Measurements from ENCODE around the gene PCBP3. TPM values are rescaled to one million over a fixed set of nuclear protein-coding genes. Genes with fewer than 3 reads are reported as not detected.
"Not testable (repeated sequence)": the region's sequence is repeated elsewhere in the genome, so short reads cannot be mapped to it uniquely, and the experiment has no call there.

PCBP3 gene
- total RNA-seq, 1 donor from 2014 or later = 2.5 TPM

GRCh38 chr21:45951676-45952075 lies 308.2 kb downstream of the PCBP3 start:
- TF ChIP-seq CTCF (IDR thresholded peaks at IDR 0.05; ENCODE audit: unreplicated experiment) = no peak
- H3K9me3 Mint-ChIP-seq (ENCODE audit: unreplicated experiment) = no peaks in the 10 kb centered on the region
- H3K27me3 Mint-ChIP-seq (ENCODE audit: unreplicated experiment) = peaks cover 11% of the 10 kb centered on the region
- no peaks in the 10 kb centered on the region for H3K36me3 Mint-ChIP-seq (ENCODE audit: low read depth, unreplicated experiment)
- DNase-seq (ENCODE audit: low spot score) = no peak
- H3K4me3 Mint-ChIP-seq (ENCODE audit: unreplicated experiment) = no peak overlapping the region
- no peaks in the 10 kb centered on the region for H3K4me1 Mint-ChIP-seq (ENCODE audit: unreplicated experiment)
- no peak overlapping the region for H3K27ac Mint-ChIP-seq (ENCODE audit: unreplicated experiment)

- not testable (repeated sequence) for H3K9me3 Mint-ChIP-seq (ENCODE audit: unreplicated experiment); H3K4me3 Mint-ChIP-seq (ENCODE audit: unreplicated experiment); H3K27ac Mint-ChIP-seq (ENCODE audit: unreplicated experiment); DNase-seq (ENCODE audit: low spot score); H3K4me1 Mint-ChIP-seq (ENCODE audit: unreplicated experiment); H3K36me3 Mint-ChIP-seq (ENCODE audit: low read depth, unreplicated experiment)
- H3K27me3 Mint-ChIP-seq (ENCODE audit: unreplicated experiment) = peaks cover 11% of the 10 kb centered on the region
These were observed 309.0 kb downstream of the PCBP3 start for GRCh38 chr21:45952527-45952926.

- no peak overlapping the region for H3K27ac Mint-ChIP-seq (ENCODE audit: unreplicated experiment)
- no peak for DNase-seq (ENCODE audit: low spot score)
These were observed 309.4 kb downstream of the PCBP3 start for GRCh38 chr21:45952974-45953373.

GRCh38 chr21:45954261-45954660 lies 310.7 kb downstream of the PCBP3 start:
- Mint-ChIP-seq H3K27ac (ENCODE audit: unreplicated experiment) (no peak overlapping the region), H3K4me3 (ENCODE audit: unreplicated experiment) (no peak overlapping the region), H3K27me3 (ENCODE audit: unreplicated experiment) (peaks cover 7% of the 10 kb centered on the region), H3K9me3 (ENCODE audit: unreplicated experiment) (no peaks in the 10 kb centered on the region), H3K4me1 (ENCODE audit: unreplicated experiment) (no peaks in the 10 kb centered on the region), H3K36me3 (ENCODE audit: low read depth, unreplicated experiment) (no peaks in the 10 kb centered on the region)
- no peak for TF ChIP-seq CTCF (IDR thresholded peaks at IDR 0.05; ENCODE audit: unreplicated experiment)
- DNase-seq (ENCODE audit: low spot score) = no peak

More at GRCh38 chr21:45952974-45953373, 309.4 kb downstream of the PCBP3 start:
- TF ChIP-seq CTCF (IDR thresholded peaks at IDR 0.05; ENCODE audit: unreplicated experiment) = no peak
- Mint-ChIP-seq H3K4me3 (ENCODE audit: unreplicated experiment) (no peak overlapping the region), H3K9me3 (ENCODE audit: unreplicated experiment) (no peaks in the 10 kb centered on the region), H3K4me1 (ENCODE audit: unreplicated experiment) (no peaks in the 10 kb centered on the region), H3K27me3 (ENCODE audit: unreplicated experiment) (peaks cover 11% of the 10 kb centered on the region), H3K36me3 (ENCODE audit: low read depth, unreplicated experiment) (no peaks in the 10 kb centered on the region)

GRCh38 chr21:45954921-45955320 lies 311.4 kb downstream of the PCBP3 start:
- Mint-ChIP-seq H3K4me1 (ENCODE audit: unreplicated experiment) (no peaks in the 10 kb centered on the region), H3K9me3 (ENCODE audit: unreplicated experiment) (no peaks in the 10 kb centered on the region), H3K27me3 (ENCODE audit: unreplicated experiment) (peaks cover 8% of the 10 kb centered on the region)

More at GRCh38 chr21:45954921-45955320, 311.4 kb downstream of the PCBP3 start:
- no peak for DNase-seq (ENCODE audit: low spot score)
- no peak overlapping the region for H3K4me3 Mint-ChIP-seq (ENCODE audit: unreplicated experiment)
- no peak overlapping the region for H3K27ac Mint-ChIP-seq (ENCODE audit: unreplicated experiment)
- TF ChIP-seq CTCF (IDR thresholded peaks at IDR 0.05; ENCODE audit: unreplicated experiment) = no peak
- H3K36me3 Mint-ChIP-seq (ENCODE audit: low read depth, unreplicated experiment) = no peaks in the 10 kb centered on the region
